NCI-H146 treated with DMSO at 0.1 percent for 48 hours (cell line): ENCODE results near the gene NOD1.
"Not testable (repeated sequence)": the region's sequence is repeated elsewhere in the genome, so short reads cannot be mapped to it uniquely, and the experiment has no call there.

Source experiments
- DNase-seq: peaks from one replicate; lab custom pipeline; 2025; ENCODE audit not compliant: unreplicated experiment; lab: John Stamatoyannopoulos, UW

NOD1 gene

GRCh38 chr7:30504301-30505173 is 26.0 kb upstream of the NOD1 start, which contains the start of gene GGCT:
GGCT (minus strand) TSS chr7:30504829; CDS start chr7:30504709, 120 bp downstream.
- peak; percentile 96 for DNase-seq

- no peak for DNase-seq
Observed at GRCh38 chr7:30503274-30504212, 25.0 kb upstream of the NOD1 start.

GRCh38 chr7:30502470-30503251 is 24.1 kb upstream of the NOD1 start:
- no peak for DNase-seq

GRCh38 chr7:30501264-30501663 is 22.7 kb upstream of the NOD1 start:
- no peak for DNase-seq

GRCh38 chr7:30493228-30493627 is 14.6 kb upstream of the NOD1 start:
- no peak for DNase-seq

GRCh38 chr7:30491417-30491816 is 12.8 kb upstream of the NOD1 start:
- no peak for DNase-seq

- no peak for DNase-seq
Observed at GRCh38 chr7:30487371-30487770, 8.8 kb upstream of the NOD1 start.

GRCh38 chr7:30485667-30486066 is 7.1 kb upstream of the NOD1 start:
- no peak for DNase-seq

- not testable (repeated sequence) for DNase-seq
Observed at GRCh38 chr7:30481416-30481815, 2.8 kb upstream of the NOD1 start.

GRCh38 chr7:30479202-30480120 is 877 bp upstream of the NOD1 start:
- no peak for DNase-seq

- DNase-seq: peak; percentile 25
Observed at GRCh38 chr7:30476459-30477145, 2.0 kb downstream of the NOD1 start.

- no peak for DNase-seq
Observed at GRCh38 chr7:30475580-30475979, 3.0 kb downstream of the NOD1 start.

- DNase-seq: no peak
Observed at GRCh38 chr7:30474893-30475292, 3.7 kb downstream of the NOD1 start.

GRCh38 chr7:30474485-30474884 is 4.1 kb downstream of the NOD1 start:
- DNase-seq: no peak

GRCh38 chr7:30473903-30474302 is 4.7 kb downstream of the NOD1 start:
- DNase-seq: no peak

- no peak for DNase-seq
Observed at GRCh38 chr7:30472784-30473775, 5.5 kb downstream of the NOD1 start.

GRCh38 chr7:30472081-30472783 is 6.4 kb downstream of the NOD1 start:
- DNase-seq: no peak
